B cell (primary cell): ENCODE results near the gene FMNL2. TPM values are rescaled to one million over a fixed set of nuclear protein-coding genes. Genes with fewer than 3 reads are reported as not detected.

Source experiments
- ATAC-seq: fragments of 200-7000 bp; cut with Tn5 transposase; one replicate; pipeline ENCODE4 v1.10.0; 2021; ENCODE audit warnings: low read depth, mild to moderate bottlenecking, moderate number of reproducible peaks, moderate library complexity
- CTCF ChIA-PET: fragments of 350-600 bp; sonication (Branson Sonifier 250); formaldehyde crosslinking; loops from one replicate; lab custom pipeline; 2021; ENCODE audit warnings: antibody characterized with exemption, inconsistent platforms; lab: Charles Lee
- POLR2A ChIA-PET: fragments of 350-600 bp; sonication (Branson Sonifier 250); formaldehyde crosslinking; loops from one replicate; lab custom pipeline; 2021; ENCODE audit warnings: antibody characterized with exemption; lab: Charles Lee
- DNase-seq: peaks from one replicate; pipeline ENCODE4 v3.0.0; 2013
- H2AFZ ChIP-seq: 2 replicates; pipeline ENCODE4 v1.6.1; 2012; ENCODE audit warnings: mild to moderate bottlenecking, low read depth, low read length; ENCODE audit not compliant: insufficient read depth, poor library complexity, severe bottlenecking
- H3K27ac ChIP-seq, 2 donors: 1 replicate in 1 of 2; 2 replicates in 1 of 2; pipeline ENCODE4 v1.5.1; 2012 to 2013; ENCODE audit warnings: low read length in 2 of 2, mild to moderate bottlenecking in 2 of 2, moderate library complexity in 1 of 2
- H3K27me3 ChIP-seq, 4 experiments: fragments of 200-600 bp in 1 of 4; sonication (generic) in 1 of 4; replicated peaks in 1 of 4; 1 replicate in 2 of 4; 2 replicates in 2 of 4; pipeline versions ENCODE4 v1.6.1 to v1.7.0; 2013 to 2016; ENCODE audit warnings: low read length in 3 of 4, mild to moderate bottlenecking in 2 of 4, mixed read lengths in 1 of 4, moderate library complexity in 1 of 4; ENCODE audit not compliant: insufficient read depth in 4 of 4, control insufficient read depth in 3 of 4; ENCODE audit errors: control extremely low read depth in 1 of 4
- H3K36me3 ChIP-seq, 2 experiments: replicated peaks in 1 of 2; 1 replicate in 1 of 2; 2 replicates in 1 of 2; pipeline versions ENCODE4 v1.6.1 to v1.7.1; 2013; ENCODE audit warnings: low read length in 1 of 2; ENCODE audit not compliant: insufficient read depth in 2 of 2, control insufficient read depth in 1 of 2; ENCODE audit errors: control extremely low read depth in 1 of 2, extremely low read depth in 1 of 2
- H3K4me1 ChIP-seq, 2 donors: fragments of 200-600 bp in 1 of 2; sonication (generic) in 1 of 2; 1 replicate in 1 of 2; 2 replicates in 1 of 2; pipeline versions ENCODE4 v1.5.1 to v1.6.1; 2013 to 2017; ENCODE audit warnings: low read length in 2 of 2; ENCODE audit not compliant: control insufficient read depth in 2 of 2, insufficient read depth in 2 of 2
- H3K4me2 ChIP-seq: replicated peaks from 2 replicates; pipeline ENCODE3; 2012; ENCODE audit warnings: mild to moderate bottlenecking, low read depth, low read length; ENCODE audit not compliant: poor library complexity, severe bottlenecking
- H3K4me3 ChIP-seq, 5 experiments: fragments of 200-600 bp in 1 of 5; sonication (generic) in 1 of 5; 1 replicate in 3 of 5; 2 replicates in 2 of 5; pipeline versions ENCODE4 v1.5.1 to v1.7.0; 2011 to 2016; ENCODE audit warnings: low read length in 4 of 5, mild to moderate bottlenecking in 4 of 5, low read depth in 2 of 5, control low read depth in 1 of 5, moderate library complexity in 1 of 5; ENCODE audit not compliant: insufficient read depth in 1 of 5; ENCODE audit errors: control extremely low read depth in 1 of 5, extremely low read depth in 1 of 5
- H3K79me2 ChIP-seq: fragments of 200-600 bp; sonication (generic); one replicate; pipeline ENCODE4 v1.6.0; 2016; ENCODE audit warnings: low read length; ENCODE audit not compliant: control insufficient read depth, insufficient read depth
- H3K9ac ChIP-seq: fragments of 200-600 bp; sonication (generic); 2 replicates; pipeline ENCODE4 v1.6.1; 2017; ENCODE audit warnings: mild to moderate bottlenecking, low read length, moderate library complexity
- H3K9me3 ChIP-seq, 3 donors: one replicate each; pipeline versions ENCODE4 v1.6.1 to v1.7.1; 2013; ENCODE audit warnings: low read length in 2 of 3; ENCODE audit not compliant: control insufficient read depth in 2 of 3, insufficient read depth in 1 of 3; ENCODE audit errors: control extremely low read depth in 1 of 3
- H4K20me1 ChIP-seq: 2 replicates; pipeline ENCODE4 v1.6.0; 2012; ENCODE audit warnings: mild to moderate bottlenecking, low read length; ENCODE audit not compliant: insufficient read depth, control insufficient read depth, poor library complexity, severe bottlenecking
- H3K27ac Mint-ChIP-seq: one replicate; pipeline ENCODE4 v1.8.0; 2021; ENCODE audit warnings: mixed read lengths
- H3K27me3 Mint-ChIP-seq: one replicate; pipeline ENCODE4 v1.8.0; 2021; ENCODE audit warnings: mixed read lengths
- H3K4me1 Mint-ChIP-seq: one replicate; pipeline ENCODE4 v1.8.0; 2021; ENCODE audit warnings: mixed read lengths
- H3K4me3 Mint-ChIP-seq: one replicate; pipeline ENCODE4 v1.8.0; 2021; ENCODE audit warnings: mixed read lengths
- H3K9me3 Mint-ChIP-seq: one replicate; pipeline ENCODE4 v1.8.0; 2022; ENCODE audit warnings: mixed read lengths; ENCODE audit not compliant: insufficient read depth
- CTCF ChIP-seq: fragments of 200-600 bp; IDR thresholded peaks from one replicate; pipeline ENCODE4 v1.8.0; 2022; ENCODE audit warnings: antibody characterized with exemption, mild to moderate bottlenecking
- EZH2 ChIP-seq: IDR thresholded peaks from 2 replicates; pipeline ENCODE4 v1.6.1; 2012; ENCODE audit warnings: borderline replicate concordance, low read depth, mild to moderate bottlenecking, moderate library complexity, low read length; ENCODE audit not compliant: insufficient read depth, poor library complexity, severe bottlenecking
- WGBS: methylation state at CpG from one replicate; pipeline ENCODE4 v1.1.5; 2013; ENCODE audit warnings: missing lambda C conversion rate; ENCODE audit not compliant: insufficient coverage; 5-methylcytosine and 5-hydroxymethylcytosine counted together
- intact Hi-C: fragments of 100-400 bp; cut with micrococcal nuclease; formaldehyde crosslinking; loops from one replicate; pipeline ENCODE4 v1.10.0; 2022
- polyA plus RNA-seq: library from polyadenylated mRNA; depleted of rRNA; stranded (reverse); fragments of >200 nt; gene quantifications from 2 replicates; pipeline ENCODE4 v1.2.3, GENCODE V29; 2012
- total RNA-seq, 2 donors: library from RNA; stranded (reverse); fragments of 120-200 nt in 1 of 2; gene quantifications; 1 replicate in 1 of 2; 2 replicates in 1 of 2; pipeline versions ENCODE4 v1.2.3 to v1.2.4, GENCODE V29; 2013 to 2022

Gene FMNL2
- total and polyA plus RNA-seq, 2 donors (not counting 1 experiment from before 2014, with no cell fraction given): 0.73 to 8.8 TPM

- H3K27me3 ChIP-seq: no peaks in the 10 kb centered on the region
- Mint-ChIP-seq H3K27ac (no peak overlapping the region), H3K27me3 (no peaks in the 10 kb centered on the region), H3K4me1 (peaks cover 1% of the 10 kb centered on the region), H3K4me3 (no peak overlapping the region), H3K9me3 (no peaks in the 10 kb centered on the region)
- no peaks in the 10 kb centered on the region for H3K79me2 ChIP-seq
- intact Hi-C loops: no loop called here
- H3K9ac ChIP-seq: no peak overlapping the region
- no peak overlapping the region for H3K4me2 ChIP-seq
- POLR2A ChIA-PET: no interaction called here
- H2AFZ ChIP-seq: no peak overlapping the region
- no peak overlapping the region for H3K4me3 ChIP-seq
- H3K36me3 ChIP-seq: no peaks in the 10 kb centered on the region
- H3K4me1 ChIP-seq: peaks cover under 1% of the 10 kb centered on the region in 2 donors
- TF ChIP-seq CTCF (no peak), EZH2 (no peak)
- CTCF ChIA-PET: no interaction called here
- H3K9me3 ChIP-seq: no peaks in the 10 kb centered on the region
- WGBS: 60% methylated on average over 1 of the region's 6 CpGs
- H4K20me1 ChIP-seq: no peaks in the 10 kb centered on the region
- no peak for ATAC-seq
- H3K27ac ChIP-seq: no peak overlapping the region
- no peak for DNase-seq
Observed at GRCh38 chr2:152583512-152584229, 248.7 kb downstream of the FMNL2 start.

GRCh38 chr2:152584301-152584700, 249.3 kb downstream of the FMNL2 start:
- Histone ChIP-seq H3K79me2 (no peaks in the 10 kb centered on the region), H3K4me2 (no peak overlapping the region), H2AFZ (no peak overlapping the region), H3K9ac (no peak overlapping the region), H4K20me1 (no peaks in the 10 kb centered on the region), H3K27me3 (no peaks in the 10 kb centered on the region), H3K27ac (no peak overlapping the region), H3K9me3 (no peaks in the 10 kb centered on the region), H3K36me3 (no peaks in the 10 kb centered on the region), H3K4me1 (peaks cover 7% of the 10 kb centered on the region in 2 donors), H3K4me3 (no peak overlapping the region)
- TF ChIP-seq EZH2 (no peak), CTCF (no peak)
- intact Hi-C loops: no loop called here
- Mint-ChIP-seq H3K9me3 (no peaks in the 10 kb centered on the region), H3K4me3 (no peak overlapping the region), H3K27ac (no peak overlapping the region), H3K4me1 (peaks cover 7% of the 10 kb centered on the region), H3K27me3 (no peaks in the 10 kb centered on the region)
- ATAC-seq (no peak), DNase-seq (no peak)
- WGBS: 100% methylated on average over 1 of the region's 3 CpGs
- ChIA-PET CTCF (no interaction called here), POLR2A (no interaction called here)
